Neural cell (in vitro differentiated cells): ENCODE measurements around the gene SLAIN2.

Experiments used
- CTCF ChIP-seq: fragments of 450-650 bp; IDR thresholded peaks from 2 replicates; pipeline ENCODE4 v1.5.1; 2014; ENCODE audit warnings: antibody characterized with exemption, mild to moderate bottlenecking, moderate library complexity; ENCODE audit not compliant: poor library complexity, severe bottlenecking
- EP300 ChIP-seq: fragments of 450-650 bp; conservative IDR thresholded peaks from 2 replicates; pipeline ENCODE4 v1.6.1; 2014; ENCODE audit warnings: antibody characterized with exemption, mild to moderate bottlenecking, moderate library complexity; ENCODE audit not compliant: poor library complexity, severe bottlenecking
- EZH2 ChIP-seq: fragments of 200-600, 300-800 bp; shearing (Covaris generic), sonication (generic); IDR thresholded peaks from 2 replicates; pipeline ENCODE4 v1.6.1; 2014; ENCODE audit warnings: antibody characterized with exemption, low read length, borderline replicate concordance, mild to moderate bottlenecking; ENCODE audit not compliant: insufficient read depth, poor library complexity, severe bottlenecking
- POLR2AphosphoS5 ChIP-seq: IDR thresholded peaks from 2 replicates; pipeline ENCODE4 v1.6.1; 2012
- RAD21 ChIP-seq: fragments of 450-650 bp; conservative IDR thresholded peaks from 2 replicates; pipeline ENCODE4 v1.6.1; 2014; ENCODE audit warnings: antibody characterized with exemption, mild to moderate bottlenecking, moderate library complexity
- REST ChIP-seq: IDR thresholded peaks from 2 replicates; pipeline ENCODE4 v1.6.1; 2012; ENCODE audit warnings: borderline replicate concordance
- SMC3 ChIP-seq: fragments of 450-650 bp; conservative IDR thresholded peaks from 2 replicates; pipeline ENCODE4 v1.6.1; 2014; ENCODE audit warnings: antibody characterized with exemption, mild to moderate bottlenecking, moderate library complexity; ENCODE audit not compliant: poor library complexity

- TF ChIP-seq CTCF (no peak), REST (no peak), EP300 (no peak), POLR2AphosphoS5 (no peak), RAD21 (no peak), EZH2 (no peak), SMC3 (no peak)
Measured at GRCh38 chr4:48439988-48440387, 98.7 kb downstream of the SLAIN2 start.
